ENCODE data around the gene STARD10. TPM values are rescaled to one million over a fixed set of nuclear protein-coding genes. Genes with fewer than 3 reads are reported as not detected.
A peak's percentile ranks its signal among the peaks of the same experiment; 100 is the strongest.

The STARD10 gene
- total and polyA plus RNA-seq, 2 of the 8 experiments (the other 6 are each of a cell fraction or from before 2014, with no cell fraction given), result 23.7 to 35.7 TPM

- FAIRE-seq, result no peak
- H3K4ac ChIP-seq (replicated peaks; ENCODE audit: insufficient read length, low read depth, low read length), result no peak overlapping the region
- H3K23me2 ChIP-seq (ENCODE audit: low read depth, low read length), result peaks cover 11% of the 10 kb centered on the region
- 0 out of 2 replicates have a peak overlapping the region, but pooled peaks have one; percentile 81 for H2BK15ac ChIP-seq (ENCODE audit: low read length)
- H3K56ac ChIP-seq (replicated peaks; ENCODE audit: insufficient read length, low read depth, low read length), result no peak overlapping the region
- H3K23ac ChIP-seq (ENCODE audit: insufficient read length), result no peak overlapping the region
- no peaks in the 10 kb centered on the region for H3K36me3 ChIP-seq (ENCODE audit: control insufficient read depth in 2 of 4, insufficient read depth in 4 of 4, low read length in 3 of 4)
- H4K91ac ChIP-seq (replicated peaks; ENCODE audit: insufficient read length, low read length), result peak overlapping the region; percentile 67
- no peak overlapping the region for H3K9ac ChIP-seq (replicated peaks in 1 of 4; ENCODE audit: extremely low read depth in 1 of 4, low read depth in 3 of 4, low read length in 3 of 4)
- no peak overlapping the region for H2BK120ac ChIP-seq (replicated peaks; ENCODE audit: low read depth, low read length)
- H3K9me3 ChIP-seq (ENCODE audit: insufficient read depth in 2 of 2, low read depth in 1 of 2, low read length in 1 of 2), result no peaks in the 10 kb centered on the region
- peak overlapping the region; percentile 42 to 76 (median 57) for H3K4me3 ChIP-seq (ENCODE audit: extremely low read depth in 1 of 4, insufficient read depth in 2 of 4, low read depth in 3 of 4, low read length in 4 of 4)
- H4K20me1 ChIP-seq (replicated peaks in 1 of 2; ENCODE audit: control insufficient read depth in 1 of 2, insufficient read depth in 2 of 2, low read length in 2 of 2), result peaks cover 1 to 3% of the 10 kb centered on the region in 2 experiments
- no peaks in the 10 kb centered on the region for H3K79me2 ChIP-seq (ENCODE audit: control insufficient read depth in 1 of 2, insufficient read depth in 2 of 2, low read length in 2 of 2)
- H3K4me2 ChIP-seq (ENCODE audit: insufficient read depth in 1 of 2, low read depth in 2 of 2, low read length in 2 of 2), result peak overlapping the region; percentile 83 to 88
- H2AFZ ChIP-seq (ENCODE audit: low read length), result peak overlapping the region; percentile 18; the same call in 1 of the 2 replicates
- no peak overlapping the region for H3K14ac ChIP-seq (ENCODE audit: insufficient read length)
- 0% methylated on average over 8 of the region's 89 CpGs; no CpG with 5 or more reads in 1 of the 2 experiments for WGBS, 2 experiments (ENCODE audit: extremely low coverage in 1 of 2, insufficient coverage in 1 of 2, insufficient read length in 1 of 2, insufficient replicate concordance in 2 of 2, low coverage in 1 of 2, low lambda C conversion rate in 2 of 2, missing lambda C conversion rate in 1 of 2)
- peaks cover 5 to 19% (median 13%) of the 10 kb centered on the region in 4 experiments for H3K4me1 ChIP-seq (replicated peaks in 1 of 4; ENCODE audit: control insufficient read depth in 3 of 4, insufficient read depth in 4 of 4, low read length in 3 of 4)
- peaks cover 0 to 12% (median 6%) of the 10 kb centered on the region in 4 experiments; a peak in 3 of 7 replicates for H3K27me3 ChIP-seq (replicated peaks in 1 of 4; ENCODE audit: control insufficient read depth in 3 of 4, extremely low read depth in 1 of 4, insufficient read depth in 3 of 4, low read length in 3 of 4)
- H4K5ac ChIP-seq (ENCODE audit: insufficient read length, low read depth, low read length), result no peak overlapping the region
- H3K79me1 ChIP-seq (ENCODE audit: low read depth, low read length), result peaks cover 8% of the 10 kb centered on the region
- H4K8ac ChIP-seq (ENCODE audit: extremely low read depth, insufficient read depth, low read length), result no peak overlapping the region
- no peak overlapping the region for H2BK5ac ChIP-seq (ENCODE audit: low read depth, low read length)
- H2BK12ac ChIP-seq (ENCODE audit: low read depth, low read length), result no peak overlapping the region; the same call in 1 of the 2 replicates
- ChIA-PET POLR2A (ENCODE audit: partially characterized antibody) (interaction anchor here (0.8 to 1.8 kb wide), 7 partner anchors 11 to 557 kb away, joined by 3 to 8 read pairs (median 3); partner anchors contain the start of genes INPPL1 and STARD10), CTCF (ENCODE audit: partially characterized antibody) (interaction anchor here (0.7 to 2.4 kb wide), 12 partner anchors 12 to 458 kb away, joined by 3 to 33 read pairs (median 4); partner anchors contain the start of gene STARD10)
- DNase-seq (ENCODE audit: low read depth in 1 of 2, low spot score in 2 of 2), result peak in 1 of 2 experiments; percentile 63
- H3K18ac ChIP-seq (ENCODE audit: extremely low read depth, low read length), result no peak overlapping the region; the same call in 1 of the 2 replicates
- 0 out of 2 replicates have a peak overlapping the region, but pooled peaks have one; percentile 6 for H2BK20ac ChIP-seq (ENCODE audit: low read length)
- H2AK5ac ChIP-seq (ENCODE audit: low read depth, low read length), result no peak overlapping the region
- H3K27ac ChIP-seq (ENCODE audit: low read depth, low read length), result no peak overlapping the region
- TF ChIP-seq POU5F1 (IDR thresholded peaks at IDR 0.05; ENCODE audit: low read depth, low read length) (no peak), SIN3A (conservative IDR thresholded peaks at IDR 0.05 in 1 of 2, IDR thresholded peaks at IDR 0.05 in 1 of 2; ENCODE audit: low read depth in 1 of 2, low read length in 2 of 2) (no peak), JUN (IDR thresholded peaks at IDR 0.05; ENCODE audit: low read depth, low read length) (no peak), HDAC2 (IDR thresholded peaks at IDR 0.05; ENCODE audit: borderline replicate concordance in 1 of 2, low read depth in 2 of 2, low read length in 2 of 2) (no peak), TAF1 (IDR thresholded peaks at IDR 0.05; ENCODE audit: low read depth, low read length) (no peak), SP4 (IDR thresholded peaks at IDR 0.05; ENCODE audit: low read length) (no peak), USF2 (IDR thresholded peaks at IDR 0.05; ENCODE audit: low read length) (no peak), SP1 (IDR thresholded peaks at IDR 0.05; ENCODE audit: low read depth, low read length) (no peak), YY1 (IDR thresholded peaks at IDR 0.05; ENCODE audit: low read depth, low read length) (no peak), RNF2 (IDR thresholded peaks at IDR 0.05; ENCODE audit: borderline replicate concordance, low read depth, low read length, missing control alignments, poor library complexity, severe bottlenecking) (no peak)
Measured at GRCh38 chr11:72781313-72782080, 12.3 kb downstream of the STARD10 start.

Data from H1 (cell line).